ENCODE data around the gene YJU2. TPM values are rescaled to one million over a fixed set of nuclear protein-coding genes. Genes with fewer than 3 reads are reported as not detected.

Gene YJU2
- total RNA-seq, 1 experiment from 2014 or later = 32.7 TPM

- H3K4me3 ChIP-seq (ENCODE audit: insufficient read depth, low read depth, low read length) = no peak overlapping the region
- peaks cover 2% of the 10 kb centered on the region for H3K36me3 ChIP-seq (replicated peaks; ENCODE audit: control insufficient read depth, insufficient read depth, low read length)
- no peaks in the 10 kb centered on the region for H3K27me3 ChIP-seq (ENCODE audit: control insufficient read depth, insufficient read depth, low read length)
- DNase-seq = peak; percentile 94
Observed at GRCh38 chr19:4310247-4311121, 63.6 kb downstream of the YJU2 start.

GRCh38 chr19:4313847-4314490, 67.1 kb downstream of the YJU2 start:
- Histone ChIP-seq H3K36me3 (replicated peaks; ENCODE audit: control insufficient read depth, insufficient read depth, low read length) (peaks cover 4% of the 10 kb centered on the region), H3K27me3 (ENCODE audit: control insufficient read depth, insufficient read depth, low read length) (no peaks in the 10 kb centered on the region), H3K4me3 (ENCODE audit: insufficient read depth, low read depth, low read length) (no peak overlapping the region)
- DNase-seq = peak; percentile 70

GRCh38 chr19:4316956-4317355, 70.1 kb downstream of the YJU2 start:
- Histone ChIP-seq H3K36me3 (replicated peaks; ENCODE audit: control insufficient read depth, insufficient read depth, low read length) (peaks cover 4% of the 10 kb centered on the region), H3K27me3 (ENCODE audit: control insufficient read depth, insufficient read depth, low read length) (no peaks in the 10 kb centered on the region), H3K4me3 (ENCODE audit: insufficient read depth, low read depth, low read length) (no peak overlapping the region)
- DNase-seq = peak; percentile 12

- Histone ChIP-seq H3K4me3 (ENCODE audit: insufficient read depth, low read depth, low read length) (no peak overlapping the region), H3K36me3 (replicated peaks; ENCODE audit: control insufficient read depth, insufficient read depth, low read length) (peaks cover 4% of the 10 kb centered on the region), H3K27me3 (ENCODE audit: control insufficient read depth, insufficient read depth, low read length) (no peaks in the 10 kb centered on the region)
- DNase-seq = peak; percentile 6
Observed at GRCh38 chr19:4318460-4318859, 71.6 kb downstream of the YJU2 start.

Other genes starting within 250 kb of the YJU2 start
- gene PIAS4, start 239.3 kb upstream of the YJU2 start, total RNA-seq (2014; rRNA removed; shearing (Covaris generic)) = 47.9 and 54.4 TPM in 2 replicates
- gene ZBTB7A, start 180.2 kb upstream of the YJU2 start, total RNA-seq (2014; rRNA removed; shearing (Covaris generic)) = 18.3 and 20.8 TPM in 2 replicates
- 221 and 226 TPM in 2 replicates for gene MAP2K2, start 123.0 kb upstream of the YJU2 start, total RNA-seq (2014; rRNA removed; shearing (Covaris generic))
- gene CREB3L3, start 93.4 kb upstream of the YJU2 start, total RNA-seq (2014; rRNA removed; shearing (Covaris generic)) = not detected in 2 replicates
- 23.3 and 25.1 TPM in 2 replicates for gene SIRT6, start 64.5 kb upstream of the YJU2 start, total RNA-seq (2014; rRNA removed; shearing (Covaris generic))
- 1.0 and 1.2 TPM in 2 replicates for gene ANKRD24, start 64.4 kb upstream of the YJU2 start, total RNA-seq (2014; rRNA removed; shearing (Covaris generic))
- gene EBI3, start 17.6 kb upstream of the YJU2 start, total RNA-seq (2014; rRNA removed; shearing (Covaris generic)) = 0.10 and 0.67 TPM in 2 replicates
- 1.3 and 1.5 TPM in 2 replicates for gene SHD, start 32.2 kb downstream of the YJU2 start, total RNA-seq (2014; rRNA removed; shearing (Covaris generic))
- 0.45 and 0.78 TPM in 2 replicates for gene TMIGD2, start 55.3 kb downstream of the YJU2 start, total RNA-seq (2014; rRNA removed; shearing (Covaris generic))
- gene FSD1, start 57.5 kb downstream of the YJU2 start, total RNA-seq (2014; rRNA removed; shearing (Covaris generic)) = 29.8 and 34.1 TPM in 2 replicates
- 14.2 and 18.0 TPM in 2 replicates for gene STAP2, start 91.7 kb downstream of the YJU2 start, total RNA-seq (2014; rRNA removed; shearing (Covaris generic))
- 11.4 and 17.4 TPM in 2 replicates for gene MPND, start 96.5 kb downstream of the YJU2 start, total RNA-seq (2014; rRNA removed; shearing (Covaris generic))
- gene SH3GL1, start 153.5 kb downstream of the YJU2 start, total RNA-seq (2014; rRNA removed; shearing (Covaris generic)) = 73.1 and 97.7 TPM in 2 replicates
- 121 and 122 TPM in 2 replicates for gene CHAF1A, start 155.6 kb downstream of the YJU2 start, total RNA-seq (2014; rRNA removed; shearing (Covaris generic))
- gene UBXN6, start 210.7 kb downstream of the YJU2 start, total RNA-seq (2014; rRNA removed; shearing (Covaris generic)) = 36.0 and 41.8 TPM in 2 replicates
- 111 and 116 TPM in 2 replicates for gene HDGFL2, start 225.2 kb downstream of the YJU2 start, total RNA-seq (2014; rRNA removed; shearing (Covaris generic))